Liver (tissue), 9 donors: ENCODE data around the gene CLASRP. TPM values are rescaled to one million over a fixed set of nuclear protein-coding genes. Genes with fewer than 3 reads are reported as not detected.

ENCODE experiments used
- DNase-seq: peaks from one replicate; pipeline ENCODE4 v3.0.0-alpha.2; 2017; ENCODE audit warnings: low spot score
- H3K27ac ChIP-seq, 2 donors: one replicate each; pipeline ENCODE4 v1.7.0; 2013; ENCODE audit warnings: inconsistent platforms in 2 of 2, low read length in 2 of 2, control low read depth in 1 of 2, low read depth in 1 of 2, mild to moderate bottlenecking in 1 of 2
- H3K27me3 ChIP-seq, 4 donors: one replicate each; pipeline versions ENCODE4 v1.6.1 to v1.7.0; 2013; ENCODE audit warnings: low read length in 3 of 4, inconsistent platforms in 1 of 4, mild to moderate bottlenecking in 1 of 4, moderate library complexity in 1 of 4; ENCODE audit not compliant: control insufficient read depth in 4 of 4, insufficient read depth in 4 of 4
- H3K36me3 ChIP-seq, 4 donors: one replicate each; pipeline versions ENCODE4 v1.6.1 to v1.7.0; 2013; ENCODE audit warnings: low read length in 3 of 4, mild to moderate bottlenecking in 3 of 4, low read depth in 1 of 4, moderate library complexity in 1 of 4; ENCODE audit not compliant: control insufficient read depth in 4 of 4, insufficient read depth in 3 of 4
- H3K4me1 ChIP-seq, 4 donors: one replicate each; pipeline versions ENCODE4 v1.6.1 to v1.7.0; 2013; ENCODE audit warnings: low read length in 3 of 4, mild to moderate bottlenecking in 3 of 4, moderate library complexity in 1 of 4; ENCODE audit not compliant: control insufficient read depth in 4 of 4, insufficient read depth in 4 of 4
- H3K4me3 ChIP-seq, 3 donors: one replicate each; pipeline versions ENCODE4 v1.6.1 to v1.7.0; 2013; ENCODE audit warnings: low read length in 3 of 3, control low read depth in 1 of 3, low read depth in 1 of 3, mild to moderate bottlenecking in 1 of 3
- H3K9ac ChIP-seq, 2 donors: one replicate each; pipeline ENCODE4 v1.7.0; 2013; ENCODE audit warnings: low read length in 2 of 2, mild to moderate bottlenecking in 2 of 2, moderate library complexity in 2 of 2, control low read depth in 1 of 2, low read depth in 1 of 2
- H3K9me3 ChIP-seq, 4 donors: one replicate each; pipeline versions ENCODE4 v1.6.1 to v1.7.0; 2013; ENCODE audit warnings: low read length in 3 of 4; ENCODE audit not compliant: control insufficient read depth in 4 of 4
- EGR1 ChIP-seq, 2 donors: IDR thresholded peaks; 2 replicates each; pipeline ENCODE4 v1.6.1; 2016 to 2018; ENCODE audit warnings: antibody characterized with exemption in 2 of 2, low read depth in 2 of 2
- FOXA1 ChIP-seq: IDR thresholded peaks from 2 replicates; pipeline ENCODE4 v1.6.1; 2016; ENCODE audit warnings: antibody characterized with exemption
- FOXA2 ChIP-seq: IDR thresholded peaks from 2 replicates; pipeline ENCODE4 v1.6.1; 2016; ENCODE audit warnings: antibody characterized with exemption
- GABPA ChIP-seq, 2 donors: IDR thresholded peaks in 1 of 2; conservative IDR thresholded peaks in 1 of 2; 2 replicates each; pipeline ENCODE4 v1.6.1; 2016; ENCODE audit warnings: antibody characterized with exemption in 2 of 2, mild to moderate bottlenecking in 1 of 2, moderate library complexity in 1 of 2
- HNF4A ChIP-seq, 2 donors: conservative IDR thresholded peaks; 2 replicates each; pipeline ENCODE4 v1.6.1; 2016; ENCODE audit warnings: antibody characterized with exemption in 2 of 2, mild to moderate bottlenecking in 2 of 2
- HNF4G ChIP-seq: IDR thresholded peaks from 2 replicates; pipeline ENCODE4 v1.6.1; 2016; ENCODE audit warnings: antibody characterized with exemption
- JUND ChIP-seq, 2 donors: IDR thresholded peaks; 2 replicates each; pipeline ENCODE4 v1.6.1; 2016; ENCODE audit warnings: antibody characterized with exemption in 2 of 2
- NR2F2 ChIP-seq: IDR thresholded peaks from 2 replicates; pipeline ENCODE4 v1.6.1; 2016; ENCODE audit warnings: antibody characterized with exemption
- RAD21 ChIP-seq, 2 donors: IDR thresholded peaks; 2 replicates each; pipeline ENCODE4 v1.6.1; 2016; ENCODE audit warnings: antibody characterized with exemption in 2 of 2, mild to moderate bottlenecking in 2 of 2
- RXRA ChIP-seq, 2 donors: IDR thresholded peaks; 2 replicates each; pipeline ENCODE4 v1.6.1; 2017 to 2018; ENCODE audit warnings: antibody characterized with exemption in 2 of 2, mild to moderate bottlenecking in 1 of 2
- SP1 ChIP-seq: IDR thresholded peaks from 2 replicates; pipeline ENCODE4 v1.6.1; 2018; ENCODE audit warnings: antibody characterized with exemption, mild to moderate bottlenecking
- TAF1 ChIP-seq: conservative IDR thresholded peaks from 2 replicates; pipeline ENCODE4 v1.6.1; 2016; ENCODE audit warnings: antibody characterized with exemption, mild to moderate bottlenecking
- YY1 ChIP-seq: IDR thresholded peaks from 2 replicates; pipeline ENCODE4 v1.6.1; 2016; ENCODE audit warnings: antibody characterized with exemption, mild to moderate bottlenecking
- WGBS: extraction: QIAGEN DNeasy Blood & Tissue Kit; methylation state at CpG from one replicate; pipeline ENCODE4 v1.1.7; 2013; 5-methylcytosine and 5-hydroxymethylcytosine counted together
- polyA plus RNA-seq, 2 donors: library from polyadenylated mRNA; stranded (reverse) in 1 of 2; unstranded in 1 of 2; fragments of 200-250 nt in 1 of 2; fragments of >200 nt in 1 of 2; fragmentation: Nextera tagmentation in 1 of 2; extraction: Ambion mirVana in 1 of 2; gene quantifications; one replicate each; pipeline versions ENCODE4 v1.2.1 to v1.2.3, GENCODE V29; 2013 to 2015
- total RNA-seq, 2 donors: library from RNA; depleted of rRNA; stranded (reverse); fragments of >200 nt; gene quantifications; one replicate each; pipeline ENCODE4 v1.2.3, GENCODE V29; 2014
- TF ChIP-seq, protein P1 (sequence below): IDR thresholded peaks from 2 replicates; pipeline ENCODE4 v1.6.1; 2016; ENCODE audit warnings: antibody characterized with exemption
- TF ChIP-seq, protein P2 (sequence below): IDR thresholded peaks from 2 replicates; pipeline ENCODE4 v1.6.1; 2016; ENCODE audit warnings: antibody characterized with exemption
- TF ChIP-seq, protein P3 (sequence below): IDR thresholded peaks from 2 replicates; pipeline ENCODE4 v1.6.1; 2016; ENCODE audit warnings: antibody characterized with exemption
- TF ChIP-seq, protein P4 (sequence below): fragments of 150-350 bp; IDR thresholded peaks from 2 replicates; pipeline ENCODE4 v1.5.1; 2017; ENCODE audit warnings: improper control_type of control experiment, low read depth, low read length; ENCODE audit not compliant: missing input control
- TF ChIP-seq, protein P5 (sequence below): IDR thresholded peaks from 2 replicates; pipeline ENCODE4 v1.6.1; 2016; ENCODE audit warnings: antibody characterized with exemption, mild to moderate bottlenecking
- donor health status: healthy.
- donor health status: healthy.
- donor health status: healthy.
- donor health status: healthy.
- donor health status: healthy.

CLASRP gene
- total and polyA plus RNA-seq, 4 donors: 9.0 to 44.3 (median 12.8) TPM

DNA sequence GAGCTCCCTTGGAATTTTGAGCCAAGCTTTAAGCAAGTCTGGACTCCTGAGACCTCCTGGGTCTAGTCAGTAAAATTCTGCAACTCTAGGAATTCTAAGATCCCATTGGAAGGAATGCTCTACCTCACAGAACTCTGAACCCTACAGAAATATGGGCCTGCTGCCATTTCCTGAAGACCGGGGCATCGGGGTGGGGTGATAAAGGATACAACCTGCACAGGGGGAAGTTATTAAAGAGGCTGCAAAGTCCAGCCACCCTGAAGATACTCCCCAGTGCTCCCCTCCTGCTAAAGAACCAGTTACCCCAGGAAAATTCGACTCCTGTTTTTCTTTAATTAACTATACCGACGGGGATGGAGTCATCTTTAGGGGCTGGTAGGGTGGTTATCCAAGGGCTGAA is 51.8 kb downstream of the CLASRP start (continued):
- TF ChIP-seq, protein P1, sequence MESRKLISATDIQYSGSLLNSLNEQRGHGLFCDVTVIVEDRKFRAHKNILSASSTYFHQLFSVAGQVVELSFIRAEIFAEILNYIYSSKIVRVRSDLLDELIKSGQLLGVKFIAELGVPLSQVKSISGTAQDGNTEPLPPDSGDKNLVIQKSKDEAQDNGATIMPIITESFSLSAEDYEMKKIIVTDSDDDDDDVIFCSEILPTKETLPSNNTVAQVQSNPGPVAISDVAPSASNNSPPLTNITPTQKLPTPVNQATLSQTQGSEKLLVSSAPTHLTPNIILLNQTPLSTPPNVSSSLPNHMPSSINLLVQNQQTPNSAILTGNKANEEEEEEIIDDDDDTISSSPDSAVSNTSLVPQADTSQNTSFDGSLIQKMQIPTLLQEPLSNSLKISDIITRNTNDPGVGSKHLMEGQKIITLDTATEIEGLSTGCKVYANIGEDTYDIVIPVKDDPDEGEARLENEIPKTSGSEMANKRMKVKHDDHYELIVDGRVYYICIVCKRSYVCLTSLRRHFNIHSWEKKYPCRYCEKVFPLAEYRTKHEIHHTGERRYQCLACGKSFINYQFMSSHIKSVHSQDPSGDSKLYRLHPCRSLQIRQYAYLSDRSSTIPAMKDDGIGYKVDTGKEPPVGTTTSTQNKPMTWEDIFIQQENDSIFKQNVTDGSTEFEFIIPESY: no peak

DNA sequence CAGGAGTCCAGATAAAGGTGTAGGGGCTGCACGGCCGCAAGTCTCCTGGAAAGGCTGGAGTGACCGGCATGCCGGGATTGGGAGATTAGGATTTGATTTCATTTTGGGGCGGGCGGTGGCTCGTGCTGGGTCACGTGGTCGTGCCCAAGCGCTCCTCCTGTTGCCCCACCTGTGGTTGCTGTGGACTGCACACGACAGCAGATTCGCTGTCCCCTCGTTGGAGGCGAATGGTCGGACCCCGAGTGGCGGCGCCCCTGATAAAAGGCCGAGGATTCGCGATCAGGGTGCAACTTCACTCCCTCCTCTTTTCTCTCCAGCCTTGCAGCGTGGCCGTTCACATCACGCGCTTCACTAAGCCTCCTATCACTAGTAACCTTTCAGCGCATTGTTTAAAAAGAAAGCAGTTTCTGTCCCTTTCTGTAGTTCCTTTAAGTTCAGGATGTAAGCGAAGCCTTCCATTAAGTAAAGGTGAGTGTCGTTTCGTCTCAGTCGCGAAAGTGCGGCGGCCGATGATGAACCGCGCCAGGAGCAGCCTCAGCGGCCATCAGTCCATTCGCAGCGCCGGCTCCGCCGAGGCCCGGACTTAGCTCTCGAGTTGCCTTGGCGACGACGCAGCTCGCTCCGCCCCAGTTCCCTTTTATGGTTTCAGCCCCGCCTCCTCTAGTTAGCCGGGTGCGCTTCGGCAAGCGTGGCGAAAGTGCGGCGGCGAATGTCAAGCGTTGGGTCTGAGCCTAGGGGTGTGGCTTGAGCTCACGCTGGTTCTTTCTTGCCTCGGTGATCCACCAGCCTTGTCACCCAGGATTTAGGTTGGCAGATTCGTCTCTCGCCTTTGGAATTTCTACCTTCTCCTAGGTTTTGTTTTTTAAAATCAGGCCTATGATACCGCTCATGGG is 52.4 kb downstream of the CLASRP start:
- H3K9me3 ChIP-seq: no peaks in the 10 kb centered on the region
- peaks cover 6 to 50% (median 33%) of the 10 kb centered on the region in 4 donors for H3K4me1 ChIP-seq
- H3K27ac ChIP-seq: peak overlapping the region; percentile 91
- peak; percentile 47 to 48 for TF ChIP-seq RXRA (IDR thresholded peaks at IDR 0.05)
- TF ChIP-seq RAD21 (IDR thresholded peaks at IDR 0.05): peak in 1 of 2 donors; percentile 29
- no peak for TF ChIP-seq NR2F2
- peak; percentile 10 for TF ChIP-seq FOXA2
- TF ChIP-seq EGR1 (IDR thresholded peaks at IDR 0.05; ENCODE audit: low read depth in 2 of 2): peak in 1 of 2 donors; percentile 53
- no peak for TF ChIP-seq FOXA1
- TF ChIP-seq, protein P1: peak; percentile 82
- TF ChIP-seq TAF1: peak; percentile 49
- peak; percentile 93 for TF ChIP-seq YY1
- TF ChIP-seq GABPA (IDR thresholded peaks at IDR 0.05 in 1 of 2, conservative IDR thresholded peaks at IDR 0.05 in 1 of 2): peak in 1 of 2 donors; percentile 74
- TF ChIP-seq, protein P2, sequence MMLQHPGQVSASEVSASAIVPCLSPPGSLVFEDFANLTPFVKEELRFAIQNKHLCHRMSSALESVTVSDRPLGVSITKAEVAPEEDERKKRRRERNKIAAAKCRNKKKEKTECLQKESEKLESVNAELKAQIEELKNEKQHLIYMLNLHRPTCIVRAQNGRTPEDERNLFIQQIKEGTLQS: peak; percentile 13
- TF ChIP-seq HNF4A (conservative IDR thresholded peaks at IDR 0.05): peak; percentile 52 to 63
- TF ChIP-seq, protein P3, sequence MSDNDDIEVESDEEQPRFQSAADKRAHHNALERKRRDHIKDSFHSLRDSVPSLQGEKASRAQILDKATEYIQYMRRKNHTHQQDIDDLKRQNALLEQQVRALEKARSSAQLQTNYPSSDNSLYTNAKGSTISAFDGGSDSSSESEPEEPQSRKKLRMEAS: peak; percentile 78
- TF ChIP-seq JUND (IDR thresholded peaks at IDR 0.05): peak in 1 of 2 donors; percentile 42
- TF ChIP-seq, protein P4, sequence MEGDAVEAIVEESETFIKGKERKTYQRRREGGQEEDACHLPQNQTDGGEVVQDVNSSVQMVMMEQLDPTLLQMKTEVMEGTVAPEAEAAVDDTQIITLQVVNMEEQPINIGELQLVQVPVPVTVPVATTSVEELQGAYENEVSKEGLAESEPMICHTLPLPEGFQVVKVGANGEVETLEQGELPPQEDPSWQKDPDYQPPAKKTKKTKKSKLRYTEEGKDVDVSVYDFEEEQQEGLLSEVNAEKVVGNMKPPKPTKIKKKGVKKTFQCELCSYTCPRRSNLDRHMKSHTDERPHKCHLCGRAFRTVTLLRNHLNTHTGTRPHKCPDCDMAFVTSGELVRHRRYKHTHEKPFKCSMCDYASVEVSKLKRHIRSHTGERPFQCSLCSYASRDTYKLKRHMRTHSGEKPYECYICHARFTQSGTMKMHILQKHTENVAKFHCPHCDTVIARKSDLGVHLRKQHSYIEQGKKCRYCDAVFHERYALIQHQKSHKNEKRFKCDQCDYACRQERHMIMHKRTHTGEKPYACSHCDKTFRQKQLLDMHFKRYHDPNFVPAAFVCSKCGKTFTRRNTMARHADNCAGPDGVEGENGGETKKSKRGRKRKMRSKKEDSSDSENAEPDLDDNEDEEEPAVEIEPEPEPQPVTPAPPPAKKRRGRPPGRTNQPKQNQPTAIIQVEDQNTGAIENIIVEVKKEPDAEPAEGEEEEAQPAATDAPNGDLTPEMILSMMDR: no peak
- TF ChIP-seq SP1: peak; percentile 78
- TF ChIP-seq HNF4G: no peak
- TF ChIP-seq, protein P5, sequence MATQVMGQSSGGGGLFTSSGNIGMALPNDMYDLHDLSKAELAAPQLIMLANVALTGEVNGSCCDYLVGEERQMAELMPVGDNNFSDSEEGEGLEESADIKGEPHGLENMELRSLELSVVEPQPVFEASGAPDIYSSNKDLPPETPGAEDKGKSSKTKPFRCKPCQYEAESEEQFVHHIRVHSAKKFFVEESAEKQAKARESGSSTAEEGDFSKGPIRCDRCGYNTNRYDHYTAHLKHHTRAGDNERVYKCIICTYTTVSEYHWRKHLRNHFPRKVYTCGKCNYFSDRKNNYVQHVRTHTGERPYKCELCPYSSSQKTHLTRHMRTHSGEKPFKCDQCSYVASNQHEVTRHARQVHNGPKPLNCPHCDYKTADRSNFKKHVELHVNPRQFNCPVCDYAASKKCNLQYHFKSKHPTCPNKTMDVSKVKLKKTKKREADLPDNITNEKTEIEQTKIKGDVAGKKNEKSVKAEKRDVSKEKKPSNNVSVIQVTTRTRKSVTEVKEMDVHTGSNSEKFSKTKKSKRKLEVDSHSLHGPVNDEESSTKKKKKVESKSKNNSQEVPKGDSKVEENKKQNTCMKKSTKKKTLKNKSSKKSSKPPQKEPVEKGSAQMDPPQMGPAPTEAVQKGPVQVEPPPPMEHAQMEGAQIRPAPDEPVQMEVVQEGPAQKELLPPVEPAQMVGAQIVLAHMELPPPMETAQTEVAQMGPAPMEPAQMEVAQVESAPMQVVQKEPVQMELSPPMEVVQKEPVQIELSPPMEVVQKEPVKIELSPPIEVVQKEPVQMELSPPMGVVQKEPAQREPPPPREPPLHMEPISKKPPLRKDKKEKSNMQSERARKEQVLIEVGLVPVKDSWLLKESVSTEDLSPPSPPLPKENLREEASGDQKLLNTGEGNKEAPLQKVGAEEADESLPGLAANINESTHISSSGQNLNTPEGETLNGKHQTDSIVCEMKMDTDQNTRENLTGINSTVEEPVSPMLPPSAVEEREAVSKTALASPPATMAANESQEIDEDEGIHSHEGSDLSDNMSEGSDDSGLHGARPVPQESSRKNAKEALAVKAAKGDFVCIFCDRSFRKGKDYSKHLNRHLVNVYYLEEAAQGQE: no peak
- peak overlapping the region in 1 of 2 donors; percentile 49 for H3K9ac ChIP-seq
- H3K27me3 ChIP-seq: no peaks in the 10 kb centered on the region
- WGBS: 7% methylated on average over 64 of the region's 64 CpGs
- DNase-seq: peak; percentile 99
- H3K36me3 ChIP-seq: peaks cover 0 to 8% (median 5%) of the 10 kb centered on the region in 4 donors
- peak overlapping the region; percentile 65 to 98 (median 81) for H3K4me3 ChIP-seq
